HCT116 (cell line): ENCODE results near the gene SNAPC1.

Source experiments
- EZH2phosphoT487 ChIP-seq: fragments of 200-600 bp; IDR thresholded peaks from 2 replicates; pipeline ENCODE4 v1.6.1; 2018; ENCODE audit warnings: antibody characterized with exemption, borderline replicate concordance
- POLR2AphosphoS5 ChIP-seq: IDR thresholded peaks from 2 replicates; pipeline ENCODE4 v1.6.1; 2011; ENCODE audit warnings: mild to moderate bottlenecking, low read depth, low read length, moderate library complexity
- ZNF274 ChIP-seq: fragments of 200-500 bp; sonication (Bioruptor generic); IDR thresholded peaks from 2 replicates; pipeline ENCODE4 v1.6.1; 2014; ENCODE audit warnings: mild to moderate bottlenecking, low read depth, low read length, inconsistent platforms

- TF ChIP-seq POLR2AphosphoS5 (no peak), ZNF274 (no peak), EZH2phosphoT487 (no peak)
Observed at GRCh38 chr14:61736751-61737150, 25.5 kb upstream of the SNAPC1 start.
